ENCODE measurements around the gene CNN2. TPM values are rescaled to one million over a fixed set of nuclear protein-coding genes. Genes with fewer than 3 reads are reported as not detected.

The CNN2 gene
- total and polyA plus RNA-seq, 2 of the 8 experiments (the other 6 are each of a cell fraction or from before 2014, with no cell fraction given), result 189 to 551 TPM

- TF ChIP-seq, protein P1, sequence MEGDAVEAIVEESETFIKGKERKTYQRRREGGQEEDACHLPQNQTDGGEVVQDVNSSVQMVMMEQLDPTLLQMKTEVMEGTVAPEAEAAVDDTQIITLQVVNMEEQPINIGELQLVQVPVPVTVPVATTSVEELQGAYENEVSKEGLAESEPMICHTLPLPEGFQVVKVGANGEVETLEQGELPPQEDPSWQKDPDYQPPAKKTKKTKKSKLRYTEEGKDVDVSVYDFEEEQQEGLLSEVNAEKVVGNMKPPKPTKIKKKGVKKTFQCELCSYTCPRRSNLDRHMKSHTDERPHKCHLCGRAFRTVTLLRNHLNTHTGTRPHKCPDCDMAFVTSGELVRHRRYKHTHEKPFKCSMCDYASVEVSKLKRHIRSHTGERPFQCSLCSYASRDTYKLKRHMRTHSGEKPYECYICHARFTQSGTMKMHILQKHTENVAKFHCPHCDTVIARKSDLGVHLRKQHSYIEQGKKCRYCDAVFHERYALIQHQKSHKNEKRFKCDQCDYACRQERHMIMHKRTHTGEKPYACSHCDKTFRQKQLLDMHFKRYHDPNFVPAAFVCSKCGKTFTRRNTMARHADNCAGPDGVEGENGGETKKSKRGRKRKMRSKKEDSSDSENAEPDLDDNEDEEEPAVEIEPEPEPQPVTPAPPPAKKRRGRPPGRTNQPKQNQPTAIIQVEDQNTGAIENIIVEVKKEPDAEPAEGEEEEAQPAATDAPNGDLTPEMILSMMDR (IDR thresholded peaks at IDR 0.05; ENCODE audit: control extremely low read depth in 1 of 3, insufficient read depth in 1 of 3, low read depth in 1 of 3, low read length in 3 of 3), result no peak
- TF ChIP-seq EZH2 (IDR thresholded peaks at IDR 0.05; ENCODE audit: low read depth, low read length, severe bottlenecking) (no peak), GABPA (IDR thresholded peaks at IDR 0.05; ENCODE audit: borderline replicate concordance, insufficient read depth, low read length) (no peak), POU5F1 (IDR thresholded peaks at IDR 0.05; ENCODE audit: low read depth, low read length) (no peak), TEAD4 (IDR thresholded peaks at IDR 0.05; ENCODE audit: low read depth, low read length) (no peak), KDM4A (IDR thresholded peaks at IDR 0.05; ENCODE audit: low read depth, low read length, severe bottlenecking) (no peak)
- TF ChIP-seq, protein P2, sequence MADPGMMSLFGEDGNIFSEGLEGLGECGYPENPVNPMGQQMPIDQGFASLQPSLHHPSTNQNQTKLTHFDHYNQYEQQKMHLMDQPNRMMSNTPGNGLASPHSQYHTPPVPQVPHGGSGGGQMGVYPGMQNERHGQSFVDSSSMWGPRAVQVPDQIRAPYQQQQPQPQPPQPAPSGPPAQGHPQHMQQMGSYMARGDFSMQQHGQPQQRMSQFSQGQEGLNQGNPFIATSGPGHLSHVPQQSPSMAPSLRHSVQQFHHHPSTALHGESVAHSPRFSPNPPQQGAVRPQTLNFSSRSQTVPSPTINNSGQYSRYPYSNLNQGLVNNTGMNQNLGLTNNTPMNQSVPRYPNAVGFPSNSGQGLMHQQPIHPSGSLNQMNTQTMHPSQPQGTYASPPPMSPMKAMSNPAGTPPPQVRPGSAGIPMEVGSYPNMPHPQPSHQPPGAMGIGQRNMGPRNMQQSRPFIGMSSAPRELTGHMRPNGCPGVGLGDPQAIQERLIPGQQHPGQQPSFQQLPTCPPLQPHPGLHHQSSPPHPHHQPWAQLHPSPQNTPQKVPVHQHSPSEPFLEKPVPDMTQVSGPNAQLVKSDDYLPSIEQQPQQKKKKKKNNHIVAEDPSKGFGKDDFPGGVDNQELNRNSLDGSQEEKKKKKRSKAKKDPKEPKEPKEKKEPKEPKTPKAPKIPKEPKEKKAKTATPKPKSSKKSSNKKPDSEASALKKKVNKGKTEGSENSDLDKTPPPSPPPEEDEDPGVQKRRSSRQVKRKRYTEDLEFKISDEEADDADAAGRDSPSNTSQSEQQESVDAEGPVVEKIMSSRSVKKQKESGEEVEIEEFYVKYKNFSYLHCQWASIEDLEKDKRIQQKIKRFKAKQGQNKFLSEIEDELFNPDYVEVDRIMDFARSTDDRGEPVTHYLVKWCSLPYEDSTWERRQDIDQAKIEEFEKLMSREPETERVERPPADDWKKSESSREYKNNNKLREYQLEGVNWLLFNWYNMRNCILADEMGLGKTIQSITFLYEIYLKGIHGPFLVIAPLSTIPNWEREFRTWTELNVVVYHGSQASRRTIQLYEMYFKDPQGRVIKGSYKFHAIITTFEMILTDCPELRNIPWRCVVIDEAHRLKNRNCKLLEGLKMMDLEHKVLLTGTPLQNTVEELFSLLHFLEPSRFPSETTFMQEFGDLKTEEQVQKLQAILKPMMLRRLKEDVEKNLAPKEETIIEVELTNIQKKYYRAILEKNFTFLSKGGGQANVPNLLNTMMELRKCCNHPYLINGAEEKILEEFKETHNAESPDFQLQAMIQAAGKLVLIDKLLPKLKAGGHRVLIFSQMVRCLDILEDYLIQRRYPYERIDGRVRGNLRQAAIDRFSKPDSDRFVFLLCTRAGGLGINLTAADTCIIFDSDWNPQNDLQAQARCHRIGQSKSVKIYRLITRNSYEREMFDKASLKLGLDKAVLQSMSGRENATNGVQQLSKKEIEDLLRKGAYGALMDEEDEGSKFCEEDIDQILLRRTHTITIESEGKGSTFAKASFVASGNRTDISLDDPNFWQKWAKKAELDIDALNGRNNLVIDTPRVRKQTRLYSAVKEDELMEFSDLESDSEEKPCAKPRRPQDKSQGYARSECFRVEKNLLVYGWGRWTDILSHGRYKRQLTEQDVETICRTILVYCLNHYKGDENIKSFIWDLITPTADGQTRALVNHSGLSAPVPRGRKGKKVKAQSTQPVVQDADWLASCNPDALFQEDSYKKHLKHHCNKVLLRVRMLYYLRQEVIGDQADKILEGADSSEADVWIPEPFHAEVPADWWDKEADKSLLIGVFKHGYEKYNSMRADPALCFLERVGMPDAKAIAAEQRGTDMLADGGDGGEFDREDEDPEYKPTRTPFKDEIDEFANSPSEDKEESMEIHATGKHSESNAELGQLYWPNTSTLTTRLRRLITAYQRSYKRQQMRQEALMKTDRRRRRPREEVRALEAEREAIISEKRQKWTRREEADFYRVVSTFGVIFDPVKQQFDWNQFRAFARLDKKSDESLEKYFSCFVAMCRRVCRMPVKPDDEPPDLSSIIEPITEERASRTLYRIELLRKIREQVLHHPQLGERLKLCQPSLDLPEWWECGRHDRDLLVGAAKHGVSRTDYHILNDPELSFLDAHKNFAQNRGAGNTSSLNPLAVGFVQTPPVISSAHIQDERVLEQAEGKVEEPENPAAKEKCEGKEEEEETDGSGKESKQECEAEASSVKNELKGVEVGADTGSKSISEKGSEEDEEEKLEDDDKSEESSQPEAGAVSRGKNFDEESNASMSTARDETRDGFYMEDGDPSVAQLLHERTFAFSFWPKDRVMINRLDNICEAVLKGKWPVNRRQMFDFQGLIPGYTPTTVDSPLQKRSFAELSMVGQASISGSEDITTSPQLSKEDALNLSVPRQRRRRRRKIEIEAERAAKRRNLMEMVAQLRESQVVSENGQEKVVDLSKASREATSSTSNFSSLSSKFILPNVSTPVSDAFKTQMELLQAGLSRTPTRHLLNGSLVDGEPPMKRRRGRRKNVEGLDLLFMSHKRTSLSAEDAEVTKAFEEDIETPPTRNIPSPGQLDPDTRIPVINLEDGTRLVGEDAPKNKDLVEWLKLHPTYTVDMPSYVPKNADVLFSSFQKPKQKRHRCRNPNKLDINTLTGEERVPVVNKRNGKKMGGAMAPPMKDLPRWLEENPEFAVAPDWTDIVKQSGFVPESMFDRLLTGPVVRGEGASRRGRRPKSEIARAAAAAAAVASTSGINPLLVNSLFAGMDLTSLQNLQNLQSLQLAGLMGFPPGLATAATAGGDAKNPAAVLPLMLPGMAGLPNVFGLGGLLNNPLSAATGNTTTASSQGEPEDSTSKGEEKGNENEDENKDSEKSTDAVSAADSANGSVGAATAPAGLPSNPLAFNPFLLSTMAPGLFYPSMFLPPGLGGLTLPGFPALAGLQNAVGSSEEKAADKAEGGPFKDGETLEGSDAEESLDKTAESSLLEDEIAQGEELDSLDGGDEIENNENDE (IDR thresholded peaks at IDR 0.05; ENCODE audit: insufficient replicate concordance, low read length), result no peak
Observed at GRCh38 chr19:1003283-1003682, 23.1 kb upstream of the CNN2 start (continued).

Data from H1 (cell line).